SK-N-SH (cell line): Measurements from ENCODE around the gene TMEM168. TPM values are rescaled to one million over a fixed set of nuclear protein-coding genes. Genes with fewer than 3 reads are reported as not detected.

Source experiments
- CTCF ChIA-PET: fragments of 300-600, 350-600 bp; formaldehyde crosslinking; extraction: SDS; loops from one replicate; lab custom pipeline; 2021; lab: Yijun Ruan, JAX
- POLR2A ChIA-PET: fragments of 350-600 bp; sonication (Branson Sonifier 250); formaldehyde crosslinking; extraction: SDS; loops from one replicate; lab custom pipeline; 2020; ENCODE audit warnings: antibody characterized with exemption, inconsistent platforms; lab: Yijun Ruan, JAX
- DNase-seq: peaks from one replicate; pipeline ENCODE4 v3.0.0; 2012
- H2AFZ ChIP-seq: fragments of 200-600 bp; sonication (generic); 2 replicates; pipeline ENCODE4 v1.8.1; 2016; ENCODE audit warnings: antibody characterized with exemption, mild to moderate bottlenecking, low read depth
- H3F3A ChIP-seq: fragments of 200-600 bp; sonication (generic); replicated peaks from 2 replicates; pipeline ENCODE3; 2016; ENCODE audit warnings: antibody characterized with exemption, mild to moderate bottlenecking; ENCODE audit not compliant: insufficient read depth
- H3K27ac ChIP-seq, 2 experiments: fragments of 200-500 bp in 1 of 2; fragments of 200-600 bp in 1 of 2; sonication (Bioruptor generic) in 1 of 2; sonication (generic), shearing (Covaris generic) in 1 of 2; 2 replicates each; pipeline versions ENCODE4 v1.5.1 to v1.6.1; 2014 to 2016; ENCODE audit warnings: low read depth in 2 of 2, inconsistent platforms in 1 of 2, low read length in 1 of 2, mild to moderate bottlenecking in 1 of 2, mixed read lengths in 1 of 2
- H3K27me3 ChIP-seq: fragments of 200-600 bp; sonication (generic), shearing (Covaris generic); 2 replicates; pipeline ENCODE4 v1.6.1; 2016; ENCODE audit warnings: mixed run types; ENCODE audit not compliant: insufficient read depth
- H3K36me3 ChIP-seq, 2 experiments: fragments of 200-500 bp in 1 of 2; fragments of 200-600 bp in 1 of 2; sonication (Bioruptor generic) in 1 of 2; sonication (generic) in 1 of 2; replicated peaks in 1 of 2; 2 replicates each; pipeline versions ENCODE3 to v1.5.1; 2014 to 2016; ENCODE audit warnings: low read length in 1 of 2, mild to moderate bottlenecking in 1 of 2; ENCODE audit not compliant: insufficient read depth in 2 of 2, control insufficient read depth in 1 of 2
- H3K4me1 ChIP-seq, 2 experiments: fragments of 200-500 bp in 1 of 2; fragments of 200-600 bp in 1 of 2; sonication (Bioruptor generic) in 1 of 2; sonication (generic), shearing (Covaris generic) in 1 of 2; 2 replicates each; pipeline versions ENCODE4 v1.5.1 to v1.6.1; 2014 to 2016; ENCODE audit warnings: low read depth in 1 of 2, low read length in 1 of 2, mixed run types in 1 of 2; ENCODE audit not compliant: insufficient read depth in 2 of 2, control insufficient read depth in 1 of 2
- H3K4me2 ChIP-seq: fragments of 200-600 bp; sonication (generic), shearing (Covaris generic); 2 replicates; pipeline ENCODE4 v1.6.1; 2017; ENCODE audit warnings: mixed run types
- H3K4me3 ChIP-seq, 2 experiments: fragments of 200-500 bp in 1 of 2; fragments of 200-600 bp in 1 of 2; sonication (Bioruptor generic) in 1 of 2; sonication (generic), shearing (Covaris generic) in 1 of 2; 2 replicates each; pipeline versions ENCODE4 v1.5.1 to v1.8.1; 2014 to 2016; ENCODE audit warnings: low read depth in 2 of 2, inconsistent platforms in 1 of 2, low read length in 1 of 2, mild to moderate bottlenecking in 1 of 2, mixed read lengths in 1 of 2, moderate library complexity in 1 of 2
- H3K79me2 ChIP-seq: fragments of 200-600 bp; sonication (generic); 2 replicates; pipeline ENCODE4 v1.8.1; 2017; ENCODE audit warnings: mild to moderate bottlenecking; ENCODE audit not compliant: insufficient read depth
- H3K9ac ChIP-seq: fragments of 200-600 bp; sonication (generic); 2 replicates; pipeline ENCODE4 v1.6.1; 2017; ENCODE audit warnings: mixed run types
- H3K9me2 ChIP-seq: fragments of 200-600 bp; sonication (generic); 2 replicates; pipeline ENCODE4 v1.6.1; 2017; ENCODE audit warnings: mixed run types
- H3K9me3 ChIP-seq: fragments of 200-600 bp; sonication (generic); 2 replicates; pipeline ENCODE4 v1.6.1; 2017; ENCODE audit warnings: mixed run types, mild to moderate bottlenecking, moderate library complexity
- H4K20me1 ChIP-seq: fragments of 200-600 bp; sonication (generic); 2 replicates; pipeline ENCODE4 v1.6.1; 2017; ENCODE audit warnings: mild to moderate bottlenecking, mixed run types; ENCODE audit not compliant: insufficient read depth
- EP300 ChIP-seq, 2 experiments: IDR thresholded peaks; 2 replicates each; pipeline versions ENCODE4 v1.4.0 to v1.6.1; 2012; ENCODE audit warnings: borderline replicate concordance in 1 of 2, low read depth in 1 of 2, low read length in 1 of 2
- EZH2phosphoT487 ChIP-seq: fragments of 200-600 bp; sonication (generic); IDR thresholded peaks from 2 replicates; pipeline ENCODE4 v1.6.1; 2017; ENCODE audit warnings: low read depth, mixed run types, mild to moderate bottlenecking, antibody characterized with exemption, moderate library complexity, borderline replicate concordance
- FOSL2 ChIP-seq: IDR thresholded peaks from 2 replicates; pipeline ENCODE4 v1.4.0; 2012; ENCODE audit warnings: low read depth, mild to moderate bottlenecking, moderate library complexity, borderline replicate concordance
- FOXM1 ChIP-seq: IDR thresholded peaks from 2 replicates; pipeline ENCODE4 v1.4.0; 2012; ENCODE audit warnings: low read depth, mild to moderate bottlenecking
- GABPA ChIP-seq: IDR thresholded peaks from 2 replicates; pipeline ENCODE4 v1.4.0; 2012; ENCODE audit warnings: low read depth, mild to moderate bottlenecking
- JUND ChIP-seq: IDR thresholded peaks from 2 replicates; pipeline ENCODE4 v1.4.0; 2012
- MEF2A ChIP-seq: IDR thresholded peaks from 2 replicates; pipeline ENCODE4 v1.4.0; 2012; ENCODE audit warnings: low read depth, borderline replicate concordance
- MXI1 ChIP-seq: IDR thresholded peaks from 2 replicates; pipeline ENCODE4 v1.6.1; 2012; ENCODE audit warnings: mild to moderate bottlenecking, low read depth, low read length, improper control_type of control experiment
- NFIC ChIP-seq: IDR thresholded peaks from 2 replicates; pipeline ENCODE4 v1.4.0; 2012; ENCODE audit warnings: borderline replicate concordance
- NRF1 ChIP-seq: IDR thresholded peaks from 2 replicates; pipeline ENCODE4 v1.6.1; 2012; ENCODE audit warnings: low read depth, mild to moderate bottlenecking, low read length
- POLR2AphosphoS5 ChIP-seq: IDR thresholded peaks from 2 replicates; pipeline ENCODE4 v1.6.1; 2012; ENCODE audit warnings: low read depth, low read length
- RCOR1 ChIP-seq: fragments of 150-350 bp; IDR thresholded peaks from 2 replicates; pipeline ENCODE4 v1.6.1; 2017; ENCODE audit warnings: antibody characterized with exemption, low read length
- RFX5 ChIP-seq: IDR thresholded peaks from 2 replicates; pipeline ENCODE4 v1.6.1; 2012; ENCODE audit warnings: mild to moderate bottlenecking, improper control_type of control experiment, low read length
- SMC3 ChIP-seq: IDR thresholded peaks from 2 replicates; pipeline ENCODE4 v1.6.1; 2012; ENCODE audit warnings: low read depth, low read length, improper control_type of control experiment
- TAF1 ChIP-seq: IDR thresholded peaks from 2 replicates; pipeline ENCODE4 v1.6.1; 2012; ENCODE audit warnings: low read depth, mild to moderate bottlenecking, low read length, moderate library complexity, borderline replicate concordance
- YY1 ChIP-seq: IDR thresholded peaks from 2 replicates; pipeline ENCODE4 v1.4.0; 2012; ENCODE audit warnings: low read depth, mild to moderate bottlenecking
- WGBS: methylation state at CpG from one replicate; pipeline ENCODE4 v1.1.6; 2017; ENCODE audit warnings: low lambda C conversion rate; 5-methylcytosine and 5-hydroxymethylcytosine counted together
- polyA plus RNA-seq, 3 experiments: library from polyadenylated mRNA; depleted of rRNA; stranded (reverse); fragments of >200 nt; gene quantifications; 2 replicates each; pipeline ENCODE4 v1.2.3, GENCODE V29; 2012
- TF ChIP-seq, protein P1 (sequence below): IDR thresholded peaks from 2 replicates; pipeline ENCODE4 v1.6.1; 2012; ENCODE audit warnings: mild to moderate bottlenecking, low read depth, low read length, moderate library complexity
- TF ChIP-seq, protein P2 (sequence below): IDR thresholded peaks from 2 replicates; pipeline ENCODE4; 2012

The TMEM168 gene
- polyA plus RNA-seq, 1 of the 3 experiments (the other 2 are of a cell fraction) = 32.2 TPM

GRCh38 chr7:112828696-112829095 is 38.5 kb upstream of the TMEM168 start:
- CTCF ChIA-PET = no interaction called here

GRCh38 chr7:112821345-112821744 is 31.2 kb upstream of the TMEM168 start:
- CTCF ChIA-PET = interaction anchor here (0.9 to 1.7 kb wide), 3 partner anchors 12 to 405 kb away, joined by 3 to 6 read pairs (median 3); no protein-coding TSS in a partner anchor

More at GRCh38 chr7:112828696-112829095, 38.5 kb upstream of the TMEM168 start:
- H3K27ac ChIP-seq = no peak overlapping the region
- H3K4me1 ChIP-seq = no peaks in the 10 kb centered on the region
- no peaks in the 10 kb centered on the region for H3F3A ChIP-seq
- H3K9me2 ChIP-seq = no peaks in the 10 kb centered on the region
- TF ChIP-seq EP300 (IDR thresholded peaks at IDR 0.05; ENCODE audit: borderline replicate concordance in 1 of 2, low read depth in 1 of 2, low read length in 1 of 2) = no peak
- no peak for TF ChIP-seq NRF1
- no peak for TF ChIP-seq GABPA
- no peak for TF ChIP-seq FOSL2
- no peak for TF ChIP-seq YY1
- no peak for TF ChIP-seq RFX5
- TF ChIP-seq, protein P1, sequence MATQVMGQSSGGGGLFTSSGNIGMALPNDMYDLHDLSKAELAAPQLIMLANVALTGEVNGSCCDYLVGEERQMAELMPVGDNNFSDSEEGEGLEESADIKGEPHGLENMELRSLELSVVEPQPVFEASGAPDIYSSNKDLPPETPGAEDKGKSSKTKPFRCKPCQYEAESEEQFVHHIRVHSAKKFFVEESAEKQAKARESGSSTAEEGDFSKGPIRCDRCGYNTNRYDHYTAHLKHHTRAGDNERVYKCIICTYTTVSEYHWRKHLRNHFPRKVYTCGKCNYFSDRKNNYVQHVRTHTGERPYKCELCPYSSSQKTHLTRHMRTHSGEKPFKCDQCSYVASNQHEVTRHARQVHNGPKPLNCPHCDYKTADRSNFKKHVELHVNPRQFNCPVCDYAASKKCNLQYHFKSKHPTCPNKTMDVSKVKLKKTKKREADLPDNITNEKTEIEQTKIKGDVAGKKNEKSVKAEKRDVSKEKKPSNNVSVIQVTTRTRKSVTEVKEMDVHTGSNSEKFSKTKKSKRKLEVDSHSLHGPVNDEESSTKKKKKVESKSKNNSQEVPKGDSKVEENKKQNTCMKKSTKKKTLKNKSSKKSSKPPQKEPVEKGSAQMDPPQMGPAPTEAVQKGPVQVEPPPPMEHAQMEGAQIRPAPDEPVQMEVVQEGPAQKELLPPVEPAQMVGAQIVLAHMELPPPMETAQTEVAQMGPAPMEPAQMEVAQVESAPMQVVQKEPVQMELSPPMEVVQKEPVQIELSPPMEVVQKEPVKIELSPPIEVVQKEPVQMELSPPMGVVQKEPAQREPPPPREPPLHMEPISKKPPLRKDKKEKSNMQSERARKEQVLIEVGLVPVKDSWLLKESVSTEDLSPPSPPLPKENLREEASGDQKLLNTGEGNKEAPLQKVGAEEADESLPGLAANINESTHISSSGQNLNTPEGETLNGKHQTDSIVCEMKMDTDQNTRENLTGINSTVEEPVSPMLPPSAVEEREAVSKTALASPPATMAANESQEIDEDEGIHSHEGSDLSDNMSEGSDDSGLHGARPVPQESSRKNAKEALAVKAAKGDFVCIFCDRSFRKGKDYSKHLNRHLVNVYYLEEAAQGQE = no peak
- no peak for TF ChIP-seq NFIC
- TF ChIP-seq MEF2A = no peak
- no peak for TF ChIP-seq SMC3
- TF ChIP-seq FOXM1 = no peak
- no peak for TF ChIP-seq JUND
- TF ChIP-seq RCOR1 = no peak
- no peak for TF ChIP-seq EZH2phosphoT487
- TF ChIP-seq TAF1 = no peak
- no peak for TF ChIP-seq MXI1
- DNase-seq = no peak
- 43% methylated on average over 1 of the region's 1 CpG for WGBS
- no peaks in the 10 kb centered on the region for H3K79me2 ChIP-seq
- no peak overlapping the region for H3K9ac ChIP-seq
- no peak overlapping the region for H2AFZ ChIP-seq
- no peak overlapping the region for H3K4me3 ChIP-seq
- no peaks in the 10 kb centered on the region for H4K20me1 ChIP-seq
- H3K9me3 ChIP-seq = peaks cover 20% of the 10 kb centered on the region; the same call in 1 of the 2 replicates
- no peaks in the 10 kb centered on the region for H3K27me3 ChIP-seq
- POLR2A ChIA-PET = no interaction called here
- H3K4me2 ChIP-seq = no peak overlapping the region
- H3K36me3 ChIP-seq = peaks cover 31 to 62% of the 10 kb centered on the region in 2 experiments

More at GRCh38 chr7:112821345-112821744, 31.2 kb upstream of the TMEM168 start:
- POLR2A ChIA-PET = no interaction called here
- Histone ChIP-seq H2AFZ (no peak overlapping the region), H3F3A (no peaks in the 10 kb centered on the region), H3K4me3 (no peak overlapping the region), H3K9me2 (no peaks in the 10 kb centered on the region), H3K27ac (no peak overlapping the region), H3K9ac (no peak overlapping the region), H3K4me2 (no peak overlapping the region), H3K79me2 (no peaks in the 10 kb centered on the region), H3K9me3 (no peaks in the 10 kb centered on the region), H3K27me3 (no peaks in the 10 kb centered on the region), H3K36me3 (peaks cover 32 to 37% of the 10 kb centered on the region in 2 experiments), H3K4me1 (no peaks in the 10 kb centered on the region), H4K20me1 (no peaks in the 10 kb centered on the region)
- no peak for DNase-seq
- TF ChIP-seq JUND = no peak
- no peak for TF ChIP-seq POLR2AphosphoS5
- no peak for TF ChIP-seq RFX5
- TF ChIP-seq, protein P2, sequence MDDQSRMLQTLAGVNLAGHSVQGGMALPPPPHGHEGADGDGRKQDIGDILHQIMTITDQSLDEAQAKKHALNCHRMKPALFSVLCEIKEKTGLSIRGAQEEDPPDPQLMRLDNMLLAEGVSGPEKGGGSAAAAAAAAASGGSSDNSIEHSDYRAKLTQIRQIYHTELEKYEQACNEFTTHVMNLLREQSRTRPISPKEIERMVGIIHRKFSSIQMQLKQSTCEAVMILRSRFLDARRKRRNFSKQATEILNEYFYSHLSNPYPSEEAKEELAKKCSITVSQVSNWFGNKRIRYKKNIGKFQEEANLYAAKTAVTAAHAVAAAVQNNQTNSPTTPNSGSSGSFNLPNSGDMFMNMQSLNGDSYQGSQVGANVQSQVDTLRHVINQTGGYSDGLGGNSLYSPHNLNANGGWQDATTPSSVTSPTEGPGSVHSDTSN = no peak
- no peak for TF ChIP-seq NRF1
- TF ChIP-seq FOXM1 = no peak
